Measurements from ENCODE around the gene RNF215.
A peak's percentile ranks its signal among the peaks of the same experiment; 100 is the strongest.
"Not testable (repeated sequence)": the region's sequence is repeated elsewhere in the genome, so short reads cannot be mapped to it uniquely, and the experiment has no call there.

The RNF215 gene

GRCh38 chr22:30406400-30406799 is 19.2 kb upstream of the RNF215 start:
- Mint-ChIP-seq H3K27ac (no peak overlapping the region), H3K27me3 (no peaks in the 10 kb centered on the region), H3K36me3 (peaks cover 13% of the 10 kb centered on the region), H3K9me3 (no peaks in the 10 kb centered on the region), H3K4me3 (no peak overlapping the region), H3K4me1 (peaks cover 6% of the 10 kb centered on the region)
- no peak for ATAC-seq

DNA sequence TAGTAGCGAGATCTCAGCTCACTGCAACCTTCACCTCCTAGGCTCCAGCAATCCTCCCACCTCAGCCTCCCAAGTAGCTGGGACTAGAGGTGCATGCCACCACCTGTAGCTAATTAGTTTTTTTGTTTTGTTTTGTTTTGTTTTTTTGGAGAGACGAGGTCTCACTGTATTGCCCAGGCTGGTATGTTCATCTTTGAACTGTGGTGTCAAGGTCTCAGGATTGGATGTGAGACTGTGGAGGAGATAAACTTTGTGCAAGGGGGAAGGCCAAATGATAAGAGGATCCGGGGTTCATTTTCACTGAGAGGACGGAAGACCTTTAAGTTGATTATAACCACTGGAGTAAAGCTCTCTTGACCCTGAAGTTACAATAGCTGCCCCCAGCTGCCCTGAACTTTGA is 18.5 kb upstream of the RNF215 start:
- no peaks in the 10 kb centered on the region for H3K27me3 Mint-ChIP-seq
- no peak overlapping the region for H3K4me3 Mint-ChIP-seq
- no peak overlapping the region for H3K27ac Mint-ChIP-seq
- H3K4me1 Mint-ChIP-seq: peaks cover 6% of the 10 kb centered on the region
- H3K9me3 Mint-ChIP-seq: no peaks in the 10 kb centered on the region
- ATAC-seq: no peak
- peaks cover 7% of the 10 kb centered on the region for H3K36me3 Mint-ChIP-seq

DNA sequence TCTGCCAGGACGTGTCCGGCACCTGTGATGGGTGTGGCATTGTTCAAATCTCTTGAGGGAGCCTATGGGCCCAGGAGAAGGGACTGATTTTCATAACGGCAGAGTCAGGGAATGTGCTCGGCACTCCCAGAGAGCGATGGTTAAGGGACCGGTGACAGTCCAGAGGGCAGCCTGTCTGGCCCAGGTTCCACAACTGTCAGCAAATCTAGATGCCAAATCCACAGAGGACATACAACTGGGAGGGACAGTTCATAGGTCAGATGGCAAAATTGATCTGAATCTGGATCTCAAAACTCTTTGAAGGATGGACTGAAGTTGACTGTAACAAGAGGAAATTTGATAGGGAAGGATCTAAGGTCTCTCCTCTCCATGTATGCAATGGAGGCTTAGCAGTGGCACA is 17.1 kb upstream of the RNF215 start:
- Mint-ChIP-seq H3K27me3 (peaks cover 2% of the 10 kb centered on the region), H3K4me1 (peaks cover 6% of the 10 kb centered on the region), H3K9me3 (no peaks in the 10 kb centered on the region), H3K4me3 (no peak overlapping the region), H3K27ac (no peak overlapping the region), H3K36me3 (peaks cover 6% of the 10 kb centered on the region)
- ATAC-seq: no peak

- not testable (repeated sequence) for H3K36me3 Mint-ChIP-seq, ATAC-seq, H3K4me3 Mint-ChIP-seq, H3K9me3 Mint-ChIP-seq, H3K27ac Mint-ChIP-seq
- peaks cover 14% of the 10 kb centered on the region for H3K27me3 Mint-ChIP-seq
- H3K4me1 Mint-ChIP-seq: peaks cover 11% of the 10 kb centered on the region
Measured at GRCh38 chr22:30402766-30403104, 15.5 kb upstream of the RNF215 start.

DNA sequence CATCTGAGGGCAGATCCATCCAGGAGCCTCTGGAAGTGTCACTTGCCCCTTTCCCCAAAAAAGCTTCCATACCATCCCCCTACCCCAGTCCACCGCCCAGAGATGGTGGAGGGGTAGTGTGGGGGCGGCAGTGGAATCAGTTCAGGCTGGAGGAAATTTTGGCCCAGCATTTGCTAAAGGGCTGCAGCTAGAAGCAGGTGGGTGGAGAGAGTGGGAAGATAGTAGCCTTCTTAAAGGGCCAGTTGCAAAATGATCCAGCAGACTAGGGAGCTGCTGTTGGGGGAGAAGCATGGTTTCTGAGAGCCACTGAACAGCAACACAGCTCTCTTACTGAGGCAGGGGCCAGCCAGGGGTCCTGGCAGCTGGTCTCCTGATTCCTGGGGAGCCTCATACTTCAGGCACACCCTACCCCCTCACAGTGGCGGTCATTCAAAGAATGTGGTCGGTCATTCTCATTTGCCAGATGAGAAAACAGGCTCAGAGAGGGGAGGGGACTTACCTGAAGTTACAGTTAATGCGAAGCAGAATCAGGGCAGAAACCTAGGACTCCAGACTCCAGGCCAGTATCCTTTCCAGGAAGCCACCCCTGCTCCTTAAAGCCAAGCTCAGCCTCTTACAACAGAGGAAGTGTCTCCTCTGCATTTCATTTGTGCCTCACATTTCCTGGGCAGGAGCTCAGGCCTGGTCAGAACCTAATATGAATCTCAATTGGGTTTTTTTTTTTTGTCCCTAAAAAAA is 15.0 kb upstream of the RNF215 start:
- peaks cover 20% of the 10 kb centered on the region for H3K27me3 Mint-ChIP-seq
- peaks cover 15% of the 10 kb centered on the region for H3K4me1 Mint-ChIP-seq
- H3K4me3 Mint-ChIP-seq: no peak overlapping the region
- H3K36me3 Mint-ChIP-seq: peaks cover 5% of the 10 kb centered on the region
- no peak for ATAC-seq
- H3K27ac Mint-ChIP-seq: no peak overlapping the region
- H3K9me3 Mint-ChIP-seq: no peaks in the 10 kb centered on the region

- not testable (repeated sequence) for H3K27ac Mint-ChIP-seq, H3K9me3 Mint-ChIP-seq, H3K4me3 Mint-ChIP-seq, H3K36me3 Mint-ChIP-seq, ATAC-seq
- H3K4me1 Mint-ChIP-seq: peaks cover 21% of the 10 kb centered on the region
- H3K27me3 Mint-ChIP-seq: peaks cover 31% of the 10 kb centered on the region
Measured at GRCh38 chr22:30401024-30401423, 13.8 kb upstream of the RNF215 start.

- no peak for ATAC-seq
Measured at GRCh38 chr22:30400159-30400558, 12.9 kb upstream of the RNF215 start.

GRCh38 chr22:30399718-30400117 is 12.5 kb upstream of the RNF215 start:
- Mint-ChIP-seq H3K36me3 (no peaks in the 10 kb centered on the region), H3K9me3 (no peaks in the 10 kb centered on the region), H3K4me1 (peaks cover 21% of the 10 kb centered on the region), H3K4me3 (no peak overlapping the region), H3K27me3 (peaks cover 31% of the 10 kb centered on the region), H3K27ac (no peak overlapping the region)
- no peak for ATAC-seq

More at GRCh38 chr22:30400159-30400558, 12.9 kb upstream of the RNF215 start:
- H3K4me1 Mint-ChIP-seq: peaks cover 21% of the 10 kb centered on the region
- H3K9me3 Mint-ChIP-seq: no peaks in the 10 kb centered on the region
- H3K4me3 Mint-ChIP-seq: no peak overlapping the region
- no peaks in the 10 kb centered on the region for H3K36me3 Mint-ChIP-seq
- H3K27ac Mint-ChIP-seq: no peak overlapping the region
- peaks cover 31% of the 10 kb centered on the region for H3K27me3 Mint-ChIP-seq

DNA sequence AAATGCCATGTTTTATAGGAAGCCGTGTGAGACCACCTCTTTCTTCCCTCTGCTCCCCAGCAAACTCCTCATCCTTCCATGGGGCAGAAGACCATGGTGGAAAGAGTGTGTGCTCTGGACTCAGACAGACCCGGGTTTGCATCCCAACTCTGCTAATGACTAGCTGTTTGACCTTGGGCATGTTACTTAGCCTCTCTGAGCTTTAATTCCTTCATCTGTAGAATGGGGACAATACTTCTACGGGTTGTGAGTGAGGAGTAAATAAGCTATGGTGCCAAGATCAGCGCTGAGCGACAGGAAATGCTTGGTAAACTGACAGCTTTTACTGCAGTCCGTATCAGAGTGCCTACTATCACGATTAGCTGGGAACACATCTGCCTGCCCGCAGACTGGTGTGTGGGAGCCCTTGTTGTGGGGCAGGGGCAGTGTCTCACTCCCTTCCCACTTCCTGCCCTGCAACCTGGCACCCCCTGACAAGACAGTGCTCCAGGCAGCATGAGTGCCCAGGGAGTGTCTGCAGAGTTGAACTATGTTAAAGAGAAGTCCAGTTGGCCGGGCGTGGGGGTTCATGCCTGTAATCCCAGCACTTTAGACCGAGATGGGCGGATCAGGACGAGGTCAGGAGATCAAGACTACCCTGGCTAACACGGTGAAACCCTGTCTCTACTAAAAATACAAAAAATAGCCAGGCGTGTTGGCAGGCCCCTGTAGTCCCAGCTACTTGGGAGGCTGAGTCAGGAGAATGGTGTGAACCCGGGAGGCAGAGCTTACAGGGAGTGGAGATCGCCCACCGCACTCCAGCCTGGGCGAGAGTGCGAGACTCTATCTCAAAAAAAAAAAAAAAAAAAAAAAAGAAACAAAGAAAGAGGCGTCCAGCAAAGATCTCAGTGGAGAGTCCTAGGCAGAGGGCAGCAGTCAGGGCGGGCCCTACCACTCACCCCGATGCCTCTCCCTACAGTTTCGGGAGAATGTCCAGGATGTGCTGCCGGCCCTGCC is 11.8 kb upstream of the RNF215 start:
- Mint-ChIP-seq H3K27me3 (peaks cover 31% of the 10 kb centered on the region), H3K27ac (no peak overlapping the region), H3K36me3 (no peaks in the 10 kb centered on the region), H3K9me3 (no peaks in the 10 kb centered on the region), H3K4me3 (no peak overlapping the region), H3K4me1 (peaks cover 21% of the 10 kb centered on the region)
- no peak for ATAC-seq

GRCh38 chr22:30397656-30398635 is 10.7 kb upstream of the RNF215 start:
- peaks cover 31% of the 10 kb centered on the region for H3K27me3 Mint-ChIP-seq
- H3K9me3 Mint-ChIP-seq: no peaks in the 10 kb centered on the region
- peak overlapping the region; percentile 84 for H3K27ac Mint-ChIP-seq
- H3K4me1 Mint-ChIP-seq: peaks cover 28% of the 10 kb centered on the region
- peak overlapping the region; percentile 90 for H3K4me3 Mint-ChIP-seq
- H3K36me3 Mint-ChIP-seq: no peaks in the 10 kb centered on the region
- no peak for ATAC-seq

DNA sequence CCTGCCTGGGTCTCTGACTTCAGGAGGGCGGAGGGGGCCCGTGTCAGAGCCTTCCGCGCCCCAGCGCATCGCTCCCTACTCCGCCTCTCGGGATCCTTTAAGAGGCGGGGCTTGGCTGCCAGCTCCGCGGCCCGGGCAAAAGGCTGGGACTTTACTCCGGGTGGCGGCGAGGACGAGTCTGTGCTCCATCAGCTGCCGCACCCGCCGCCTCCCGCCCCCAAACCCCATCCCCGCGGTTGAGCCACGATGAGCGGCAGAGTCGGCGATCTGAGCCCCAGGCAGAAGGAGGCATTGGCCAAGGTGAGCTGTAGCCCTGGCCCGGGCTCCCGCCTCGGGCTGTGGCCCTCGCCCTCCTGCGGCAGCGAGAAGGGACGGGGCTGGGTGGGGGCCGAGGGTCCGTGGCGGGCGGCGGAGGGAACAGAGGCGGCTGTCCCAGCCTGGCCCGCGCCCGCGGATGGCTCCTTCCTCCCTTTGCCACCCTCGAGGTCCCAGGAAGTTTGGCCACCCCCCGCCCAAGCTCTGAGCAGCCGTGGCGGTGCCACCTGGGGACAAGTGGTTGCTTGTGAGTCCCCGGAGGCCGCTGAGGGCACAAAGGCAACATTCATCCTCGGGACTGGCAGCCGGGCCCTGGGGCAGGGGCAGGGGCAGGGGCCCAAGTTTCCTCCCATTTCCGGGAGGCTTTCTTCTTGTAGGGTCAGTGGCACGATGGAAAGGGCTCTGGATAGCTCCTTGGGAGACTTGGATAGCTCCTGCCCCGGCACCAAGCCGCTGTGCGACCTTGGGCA is 9.9 kb upstream of the RNF215 start, which contains the start of gene SEC14L2:
Gene SEC14L2, plus strand, starts transcription at position 148 of the 785 bp plus-strand sequence. Its CDS starts 99 bp downstream, at position 247.
- Mint-ChIP-seq H3K27ac (peak within 1 kb of the TSS; percentile 84), H3K4me1 (peaks cover 34% of the 10 kb centered on the region), H3K27me3 (peaks cover 31% of the 10 kb centered on the region), H3K4me3 (peak within 1 kb of the TSS; percentile 90), H3K36me3 (no peaks in the 10 kb centered on the region), H3K9me3 (no peaks in the 10 kb centered on the region)
- ATAC-seq: peak; percentile 75

GRCh38 chr22:30393885-30394284 is 6.7 kb upstream of the RNF215 start:
- Mint-ChIP-seq H3K27me3 (peaks cover 25% of the 10 kb centered on the region), H3K4me1 (peaks cover 48% of the 10 kb centered on the region), H3K4me3 (no peak overlapping the region), H3K9me3 (no peaks in the 10 kb centered on the region), H3K36me3 (no peaks in the 10 kb centered on the region), H3K27ac (no peak overlapping the region)
- no peak for ATAC-seq

- Mint-ChIP-seq H3K27me3 (peaks cover 22% of the 10 kb centered on the region), H3K9me3 (no peaks in the 10 kb centered on the region), H3K36me3 (no peaks in the 10 kb centered on the region), H3K4me3 (no peak overlapping the region), H3K27ac (no peak overlapping the region), H3K4me1 (peaks cover 48% of the 10 kb centered on the region)
- ATAC-seq: no peak
Measured at GRCh38 chr22:30393322-30393680, 6.1 kb upstream of the RNF215 start.

- H3K27ac Mint-ChIP-seq: no peak overlapping the region
- H3K4me1 Mint-ChIP-seq: peaks cover 43% of the 10 kb centered on the region
- no peak for ATAC-seq
- no peaks in the 10 kb centered on the region for H3K36me3 Mint-ChIP-seq
- H3K4me3 Mint-ChIP-seq: no peak overlapping the region
- peaks cover 17% of the 10 kb centered on the region for H3K27me3 Mint-ChIP-seq
- no peaks in the 10 kb centered on the region for H3K9me3 Mint-ChIP-seq
Measured at GRCh38 chr22:30392661-30393321, 5.6 kb upstream of the RNF215 start.
